Skeletal muscle tissue (tissue), 4 donors: ENCODE measurements around the gene PDZK1IP1. TPM values are rescaled to one million over a fixed set of nuclear protein-coding genes. Genes with fewer than 3 reads are reported as not detected.
"Not testable (repeated sequence)": the region's sequence is repeated elsewhere in the genome, so short reads cannot be mapped to it uniquely, and the experiment has no call there.

Experiments
- H3K27ac ChIP-seq: one replicate; pipeline ENCODE4 v1.7.0; 2013; ENCODE audit warnings: mild to moderate bottlenecking, low read depth, low read length, inconsistent platforms
- H3K27me3 ChIP-seq, 3 donors: one replicate each; pipeline ENCODE4 v1.7.0; 2013; ENCODE audit warnings: low read length in 3 of 3; ENCODE audit not compliant: control insufficient read depth in 3 of 3, insufficient read depth in 3 of 3
- H3K36me3 ChIP-seq, 3 donors: one replicate each; pipeline ENCODE4 v1.7.0; 2013; ENCODE audit warnings: low read length in 3 of 3; ENCODE audit not compliant: control insufficient read depth in 3 of 3, insufficient read depth in 3 of 3
- H3K4me1 ChIP-seq, 3 donors: one replicate each; pipeline ENCODE4 v1.7.0; 2013; ENCODE audit warnings: low read length in 3 of 3, mild to moderate bottlenecking in 3 of 3; ENCODE audit not compliant: control insufficient read depth in 3 of 3, insufficient read depth in 3 of 3
- H3K4me3 ChIP-seq, 3 donors: one replicate each; pipeline ENCODE4 v1.7.0; 2013; ENCODE audit warnings: low read length in 3 of 3
- H3K9ac ChIP-seq, 3 donors: one replicate each; pipeline ENCODE4 v1.7.0; 2013; ENCODE audit warnings: low read length in 3 of 3, mild to moderate bottlenecking in 3 of 3, moderate library complexity in 2 of 3, low read depth in 1 of 3
- H3K9me3 ChIP-seq, 3 donors: one replicate each; pipeline ENCODE4 v1.7.0; 2013; ENCODE audit warnings: low read length in 3 of 3; ENCODE audit not compliant: control insufficient read depth in 3 of 3
- total RNA-seq: library from RNA; depleted of rRNA; stranded (reverse); fragments of >200 nt; gene quantifications from one replicate; pipeline ENCODE4 v1.2.3, GENCODE V29; 2014
- donor health status: Osteomylitis.

The PDZK1IP1 gene
- total RNA-seq, 1 donor from 2014 or later = not detected

DNA sequence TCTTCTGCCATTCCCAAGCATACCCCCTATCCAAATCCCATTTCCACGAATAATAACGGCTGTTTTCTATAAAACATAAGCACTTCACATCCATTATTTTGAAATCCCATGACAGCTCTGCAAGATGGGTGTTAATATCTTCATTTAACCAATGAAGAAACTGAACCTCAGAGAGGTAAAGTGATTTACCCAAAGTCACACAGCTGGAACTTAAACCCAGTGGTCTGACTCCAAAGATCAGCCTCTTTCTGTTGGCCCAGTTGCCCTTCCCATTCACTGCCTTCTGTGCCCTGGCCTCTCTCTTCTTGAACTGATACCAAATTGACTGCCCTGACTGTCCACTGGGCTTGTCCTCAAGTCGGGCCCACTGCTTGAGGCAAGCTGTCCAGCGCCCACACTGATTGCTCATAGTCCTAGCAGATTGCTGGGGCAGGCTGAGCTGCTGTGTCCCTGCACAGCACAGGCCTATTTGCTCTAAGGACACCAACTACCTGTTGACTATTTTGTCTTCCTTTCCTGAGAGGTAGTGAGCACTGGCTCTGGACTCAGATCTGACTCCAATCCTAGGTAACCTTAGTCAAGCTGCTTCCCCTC, 22.9 kb upstream of the PDZK1IP1 start:
- H3K9me3 ChIP-seq = no peaks in the 10 kb centered on the region
- H3K27me3 ChIP-seq = peaks cover 11 to 16% (median 15%) of the 10 kb centered on the region in 3 donors
- H3K27ac ChIP-seq = no peak overlapping the region
- no peak overlapping the region for H3K4me3 ChIP-seq
- no peak overlapping the region for H3K9ac ChIP-seq
- no peaks in the 10 kb centered on the region for H3K36me3 ChIP-seq
- peaks cover 0 to 8% (median 5%) of the 10 kb centered on the region in 3 donors for H3K4me1 ChIP-seq

DNA sequence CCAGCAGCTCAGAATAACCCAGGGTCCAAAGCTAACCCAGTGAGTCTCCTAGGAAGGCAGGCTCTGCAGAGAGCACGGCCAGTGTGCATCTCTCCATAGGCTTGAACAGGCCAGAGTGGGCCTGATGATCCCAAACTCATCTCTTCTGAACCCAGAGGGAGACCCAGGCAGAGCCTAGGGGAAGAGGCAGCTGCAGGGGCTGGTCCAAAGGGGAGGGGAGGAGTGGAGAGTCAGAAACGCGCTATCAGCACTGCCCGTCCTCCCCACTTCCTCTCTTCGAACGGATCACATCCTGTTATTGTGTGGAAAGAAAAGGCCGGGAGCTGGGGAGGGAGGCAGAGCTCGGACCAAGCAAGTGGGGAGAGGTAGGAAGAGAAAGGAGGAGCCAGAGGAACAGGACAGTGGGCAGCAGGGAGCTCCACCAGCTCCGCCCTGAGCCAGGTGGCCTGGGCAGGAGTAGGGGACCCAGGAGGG, 22.0 kb upstream of the PDZK1IP1 start:
- Histone ChIP-seq H3K9me3 (no peaks in the 10 kb centered on the region), H3K36me3 (no peaks in the 10 kb centered on the region), H3K27me3 (peaks cover 11 to 19% (median 17%) of the 10 kb centered on the region in 3 donors), H3K27ac (peak overlapping the region; percentile 30), H3K4me1 (peaks cover 0 to 8% (median 5%) of the 10 kb centered on the region in 3 donors), H3K9ac (no peak overlapping the region), H3K4me3 (no peak overlapping the region)

DNA sequence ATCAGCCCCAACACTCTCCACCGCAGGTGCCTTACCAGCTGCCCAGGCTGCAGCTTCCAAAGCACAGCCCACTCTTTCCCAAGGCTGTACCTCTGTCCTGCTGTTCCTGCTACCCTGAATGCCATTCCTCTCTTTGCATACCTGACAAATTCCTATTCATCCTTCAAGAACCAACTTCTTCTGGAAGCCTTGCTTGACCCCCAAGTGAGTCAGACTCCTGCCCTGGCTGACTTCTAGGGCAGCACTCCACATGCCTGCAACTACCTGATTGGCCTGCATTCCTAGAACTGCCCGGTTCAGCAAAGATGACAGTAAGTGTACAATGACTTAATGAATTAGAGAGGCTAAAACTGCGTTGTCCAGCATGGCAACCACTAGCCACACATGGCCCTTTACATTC, 20.8 kb upstream of the PDZK1IP1 start:
- H3K9me3 ChIP-seq = no peaks in the 10 kb centered on the region
- H3K9ac ChIP-seq = no peak overlapping the region
- H3K36me3 ChIP-seq = no peaks in the 10 kb centered on the region
- H3K27ac ChIP-seq = no peak overlapping the region
- no peak overlapping the region for H3K4me3 ChIP-seq
- peaks cover 0 to 8% (median 5%) of the 10 kb centered on the region in 3 donors for H3K4me1 ChIP-seq
- peaks cover 11 to 21% (median 17%) of the 10 kb centered on the region in 3 donors for H3K27me3 ChIP-seq

DNA sequence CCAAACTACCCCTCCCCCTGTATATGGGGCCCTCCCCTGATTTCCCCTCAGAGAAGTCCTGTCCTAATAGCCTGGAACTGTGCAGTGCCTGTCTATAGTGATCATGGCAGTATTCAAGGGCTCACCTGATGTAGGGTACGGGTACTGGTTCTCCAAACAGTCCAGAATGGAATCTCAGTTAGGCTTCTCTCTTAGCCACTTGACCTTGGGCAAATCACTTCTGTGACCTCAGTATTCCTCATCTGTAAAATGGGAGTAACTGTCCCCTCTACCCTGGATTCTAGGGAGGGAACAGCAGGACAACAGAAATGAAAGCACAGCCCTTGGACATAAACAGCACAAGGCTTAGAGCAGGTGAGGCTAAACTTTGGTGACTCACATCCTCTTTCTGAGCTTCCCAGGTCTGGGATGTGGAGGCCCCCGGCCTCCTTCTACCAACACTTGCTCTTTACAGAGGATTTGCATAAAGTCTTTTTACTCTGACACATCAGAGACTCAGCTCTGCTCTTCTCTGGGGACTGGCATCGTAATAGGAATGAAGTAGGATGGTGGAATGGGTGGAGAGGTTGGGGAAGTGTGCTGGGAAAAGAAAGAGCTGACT, 20.0 kb upstream of the PDZK1IP1 start:
- Histone ChIP-seq H3K9ac (no peak overlapping the region), H3K4me1 (peaks cover 0 to 8% (median 5%) of the 10 kb centered on the region in 3 donors), H3K4me3 (no peak overlapping the region), H3K9me3 (no peaks in the 10 kb centered on the region), H3K36me3 (no peaks in the 10 kb centered on the region), H3K27me3 (peaks cover 11 to 25% (median 17%) of the 10 kb centered on the region in 3 donors), H3K27ac (no peak overlapping the region)

DNA sequence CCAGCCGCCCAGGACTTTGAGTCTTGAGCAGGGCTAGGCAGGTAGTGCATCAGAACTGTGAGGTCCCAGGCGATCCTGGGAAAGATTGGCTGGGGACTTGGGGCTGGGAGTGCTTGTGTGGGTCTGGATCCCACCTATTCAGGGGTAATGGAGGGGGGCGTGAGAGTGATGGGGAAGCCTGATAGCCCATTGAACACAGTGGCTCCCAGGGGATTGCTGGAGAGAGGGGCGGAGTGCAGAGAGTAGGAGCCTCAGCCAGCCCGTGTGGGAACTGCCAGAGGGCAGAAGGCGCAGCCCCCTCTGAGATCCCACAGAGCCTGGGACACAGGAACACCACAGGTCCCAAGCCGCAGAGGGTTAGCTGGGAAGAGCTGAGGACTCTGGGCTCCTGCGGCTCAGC, 19.3 kb upstream of the PDZK1IP1 start:
- Histone ChIP-seq H3K9me3 (no peaks in the 10 kb centered on the region), H3K36me3 (no peaks in the 10 kb centered on the region), H3K9ac (no peak overlapping the region), H3K27ac (no peak overlapping the region), H3K27me3 (peaks cover 11 to 25% (median 17%) of the 10 kb centered on the region in 3 donors), H3K4me3 (no peak overlapping the region), H3K4me1 (peaks cover 0 to 8% (median 5%) of the 10 kb centered on the region in 3 donors)

DNA sequence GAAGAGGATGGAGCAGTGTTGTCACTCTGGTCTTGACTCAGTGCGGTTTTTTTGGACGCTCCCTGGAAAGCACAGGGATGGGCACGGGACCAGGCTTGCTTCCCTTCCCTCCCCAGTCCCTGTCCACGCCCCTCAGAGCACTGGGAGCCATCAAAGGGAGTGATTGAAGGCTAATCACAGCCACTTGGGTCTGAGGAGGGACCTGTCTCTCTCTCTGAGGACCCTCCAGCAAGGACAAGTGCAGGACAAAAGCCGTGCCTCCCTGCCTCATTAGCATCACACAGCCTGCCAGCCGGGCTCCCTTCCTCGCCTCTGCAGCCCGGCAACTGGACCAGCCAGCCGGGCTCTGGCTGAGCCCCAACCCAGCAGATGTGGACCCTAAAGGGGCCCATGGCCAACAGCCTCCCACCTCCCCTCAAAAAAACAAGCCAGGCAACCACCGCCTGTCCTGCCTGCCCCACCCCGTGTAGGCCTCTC, 18.6 kb upstream of the PDZK1IP1 start:
- Histone ChIP-seq H3K4me1 (peaks cover 0 to 8% (median 5%) of the 10 kb centered on the region in 3 donors), H3K27me3 (peaks cover 11 to 25% (median 17%) of the 10 kb centered on the region in 3 donors), H3K9me3 (no peaks in the 10 kb centered on the region), H3K27ac (no peak overlapping the region), H3K9ac (no peak overlapping the region), H3K4me3 (no peak overlapping the region), H3K36me3 (no peaks in the 10 kb centered on the region)

DNA sequence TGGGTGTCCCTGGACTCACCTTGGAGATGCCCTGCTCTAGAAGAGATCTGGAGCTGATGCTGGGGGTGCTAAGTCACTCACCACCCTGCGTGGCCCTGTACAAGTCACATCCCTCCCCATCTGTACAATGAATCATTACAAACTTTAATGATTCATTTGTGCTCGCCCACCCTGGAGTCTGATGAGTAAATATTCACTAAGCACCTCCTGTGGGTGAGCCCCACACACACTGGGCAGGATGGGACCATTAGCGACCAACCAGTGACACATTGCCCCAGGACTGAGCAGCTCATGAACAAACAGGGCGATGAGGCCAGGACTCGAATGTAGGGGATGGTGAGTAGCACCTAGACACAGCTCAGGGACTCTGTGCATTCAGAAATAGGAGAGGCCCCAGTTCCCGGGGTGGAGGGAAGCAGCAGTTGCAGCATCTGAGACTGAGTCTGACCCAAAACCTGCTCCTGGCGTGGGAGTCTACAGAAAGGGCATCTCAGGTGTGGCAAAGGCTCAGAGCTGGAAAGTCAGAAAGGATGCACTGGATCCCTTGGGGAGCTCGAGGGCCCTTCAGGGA, 18.1 kb upstream of the PDZK1IP1 start:
- H3K9ac ChIP-seq = no peak overlapping the region
- no peak overlapping the region for H3K27ac ChIP-seq
- H3K9me3 ChIP-seq = peaks cover 0 to 2% (median 0%) of the 10 kb centered on the region in 3 donors
- H3K4me1 ChIP-seq = peaks cover 0 to 5% (median 5%) of the 10 kb centered on the region in 3 donors
- no peak overlapping the region for H3K4me3 ChIP-seq
- H3K36me3 ChIP-seq = no peaks in the 10 kb centered on the region
- H3K27me3 ChIP-seq = peaks cover 11 to 25% (median 17%) of the 10 kb centered on the region in 3 donors

DNA sequence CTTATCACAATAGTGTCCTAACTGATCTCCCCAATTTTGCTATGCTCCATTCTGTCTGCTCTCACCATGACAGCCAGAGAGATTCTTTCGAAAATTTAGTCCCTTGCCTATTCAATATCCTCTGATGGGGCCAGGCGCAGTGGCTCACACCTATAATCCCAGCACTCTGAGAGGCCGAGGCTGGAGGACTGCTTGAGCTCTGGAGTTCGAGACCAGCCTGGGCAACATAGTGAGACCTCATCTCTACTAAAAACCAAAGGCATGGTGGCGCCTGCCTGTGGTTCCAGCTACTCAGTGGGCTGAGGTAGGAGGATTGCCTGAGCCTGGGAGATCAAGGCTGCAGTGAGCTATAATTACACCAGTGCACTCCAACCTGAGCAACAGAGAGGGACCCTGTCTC, 16.1 kb upstream of the PDZK1IP1 start:
- Histone ChIP-seq H3K9me3 (peaks cover 0 to 2% (median 0%) of the 10 kb centered on the region in 3 donors), H3K4me3 (no peak overlapping the region), H3K9ac (no peak overlapping the region), H3K27me3 (peaks cover 11 to 25% (median 17%) of the 10 kb centered on the region in 3 donors), H3K36me3 (no peaks in the 10 kb centered on the region), H3K4me1 (no peaks in the 10 kb centered on the region), H3K27ac (no peak overlapping the region)

DNA sequence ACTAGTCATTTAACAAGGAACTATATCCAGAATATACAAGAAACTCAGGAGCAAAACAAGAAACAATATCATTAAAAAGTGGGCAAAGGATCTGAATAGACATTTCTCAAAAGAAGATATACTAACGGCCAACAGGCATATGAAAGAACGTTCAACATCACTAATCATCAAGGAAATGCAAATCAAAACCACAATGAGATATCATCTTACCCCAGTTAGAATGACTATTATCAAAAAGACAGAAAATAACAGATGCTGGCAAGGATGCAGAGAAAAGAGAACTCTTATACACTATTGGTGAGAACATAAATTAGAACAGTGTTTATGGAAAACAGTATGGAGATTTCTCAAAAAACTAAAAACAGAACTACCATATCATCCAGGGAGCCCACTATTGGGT, 13.7 kb upstream of the PDZK1IP1 start:
- not testable (repeated sequence) for H3K4me1 ChIP-seq, H3K27ac ChIP-seq, H3K36me3 ChIP-seq, H3K9me3 ChIP-seq, H3K9ac ChIP-seq, H3K4me3 ChIP-seq
- H3K27me3 ChIP-seq = peaks cover 8 to 27% (median 8%) of the 10 kb centered on the region in 3 donors

DNA sequence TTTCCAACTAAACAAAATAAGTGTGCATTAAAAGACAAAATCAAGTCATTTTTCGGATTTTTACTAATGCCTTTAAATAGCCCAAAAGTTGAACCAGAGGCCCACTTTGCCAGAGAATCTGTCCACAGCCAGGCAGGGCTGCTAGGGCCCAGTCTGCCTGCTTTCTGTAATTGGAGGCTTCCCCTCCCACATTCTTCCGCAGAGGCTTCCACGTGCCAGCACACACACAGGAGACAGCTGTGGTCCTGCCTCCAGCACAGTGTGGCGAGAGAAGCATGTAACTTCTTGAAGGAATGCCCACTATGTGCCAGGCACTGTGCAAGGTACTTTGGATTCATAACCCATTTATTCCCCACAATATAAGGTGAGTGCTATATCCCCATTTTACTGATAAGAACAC, 11.3 kb upstream of the PDZK1IP1 start:
- no peaks in the 10 kb centered on the region for H3K4me1 ChIP-seq
- H3K9ac ChIP-seq = no peak overlapping the region

More for the DNA sequence above, 11.3 kb upstream of the PDZK1IP1 start:
- no peak overlapping the region for H3K27ac ChIP-seq
- H3K27me3 ChIP-seq = peaks cover 0 to 15% (median 13%) of the 10 kb centered on the region in 3 donors
- H3K4me3 ChIP-seq = no peak overlapping the region
- peaks cover 0 to 2% (median 0%) of the 10 kb centered on the region in 3 donors for H3K9me3 ChIP-seq
- H3K36me3 ChIP-seq = no peaks in the 10 kb centered on the region
